Heart right ventricle (tissue), 16 donors: ENCODE data around the gene RPLP2. TPM values are rescaled to one million over a fixed set of nuclear protein-coding genes. Genes with fewer than 3 reads are reported as not detected.

Source experiments
- ATAC-seq, 8 donors: fragments of 200-7000 bp; cut with Tn5 transposase; one replicate each; pipeline ENCODE4 v1.9.1; 2020; ENCODE audit warnings: mild to moderate bottlenecking in 8 of 8, moderate library complexity in 8 of 8, moderate number of reproducible peaks in 1 of 8
- DNase-seq, 2 donors: peaks; one replicate each; pipeline ENCODE4 v3.0.0-alpha.2; 2020
- H3K27ac ChIP-seq, 10 donors: fragments of 200-600 bp; sonication (generic) in 2 of 10; one replicate each; pipeline versions ENCODE4 v1.5.0 to v1.8.0; 2020 to 2022; ENCODE audit warnings: mild to moderate bottlenecking in 3 of 10
- H3K27me3 ChIP-seq, 7 donors: fragments of 200-600 bp; one replicate each; pipeline ENCODE4 v1.8.0; 2021 to 2022; ENCODE audit warnings: mild to moderate bottlenecking in 2 of 7
- H3K36me3 ChIP-seq, 9 donors: fragments of 200-600 bp; sonication (generic) in 1 of 9; one replicate each; pipeline versions ENCODE4 v1.5.0 to v1.8.0; 2020 to 2022; ENCODE audit warnings: mild to moderate bottlenecking in 2 of 9
- H3K4me1 ChIP-seq, 9 donors: fragments of 200-600 bp; sonication (generic) in 1 of 9; one replicate each; pipeline versions ENCODE4 v1.5.0 to v1.8.0; 2020 to 2022; ENCODE audit warnings: mild to moderate bottlenecking in 4 of 9
- H3K4me3 ChIP-seq, 10 donors: fragments of 200-600 bp; sonication (generic) in 2 of 10; one replicate each; pipeline versions ENCODE4 v1.5.0 to v1.8.0; 2020 to 2022; ENCODE audit warnings: mild to moderate bottlenecking in 7 of 10, moderate library complexity in 2 of 10
- H3K9me3 ChIP-seq, 11 donors: fragments of 200-600 bp in 10 of 11; sonication (generic) in 2 of 11; one replicate each; pipeline versions ENCODE4 v1.5.0 to v1.8.0; 2013 to 2022; ENCODE audit warnings: mild to moderate bottlenecking in 2 of 11, control low read depth in 1 of 11, moderate library complexity in 1 of 11
- CTCF ChIP-seq, 9 donors: fragments of 200-600 bp; sonication (generic) in 2 of 9; IDR thresholded peaks; one replicate each; pipeline versions ENCODE4 v1.5.0 to v1.8.0; 2021 to 2022; ENCODE audit warnings: antibody characterized with exemption in 9 of 9, mild to moderate bottlenecking in 5 of 9, moderate library complexity in 1 of 9
- WGBS, 2 donors: extraction: QIAGEN DNeasy Blood & Tissue Kit; methylation state at CpG; one replicate each; pipeline ENCODE4 v1.1.7; 2013; ENCODE audit warnings: inconsistent platforms in 1 of 2; 5-methylcytosine and 5-hydroxymethylcytosine counted together
- intact Hi-C, 10 donors: fragments of 100-400 bp; cut with DNase I; formaldehyde crosslinking; loops; one replicate each; pipeline versions ENCODE4 v1.11.1 to v1.14.2; 2022
- polyA plus RNA-seq, 2 donors: library from polyadenylated mRNA; stranded (reverse); fragments of 200-250 nt; gene quantifications; one replicate each; pipeline ENCODE4 v1.2.3, GENCODE V29; 2013
- total RNA-seq, 10 donors: library from RNA; stranded (reverse); fragmentation: NEBNext Ultra II Directional in 3 of 10; extraction: Animal tissue kit (Norgen Biotek cat#: 25700) in 3 of 10; gene quantifications; one replicate each; pipeline versions ENCODE4 v1.2.1 to v1.2.4, GENCODE V29; 2021 to 2023
- donor health status: Arrhythmogenic right ventricular cardiomyopathy.
- donor health status: ischemic (EF 13 %, LVEDD 7.1; RV severe dilation, severe dysfunction).
- donor health status: healthy with polysubstance abuse.
- donor health status: DM: no; HTN: yes; CAD: no.
- donor health status: DM: no; HTN: no; CAD: no.
- donor health status: ischemic (EF 25% LVEDD 6.9; RV normal size, moderate dysfunction).
- donor health status: ischemic (EF 25% LVEDD 5.7; RV mildly dilated, moderate dysfunction).
- donor health status: healthy.
- donor health status: DM: yes; HTN: yes; CAD: no.
- donor health status: Ischemic cardiomyopathy.
- donor health status: ischemic (EF 35%, LVEDD 5.7; RV mildly dilated, moderate dysfunction).
- donor health status: nonischemic (EF 11% LVEDD 7.7; RV severe dilation, severe dysfunction).
- donor health status: DM: yes; HTN: yes; CAD: no.
- donor health status: PGD.
- donor health status: ischemic (EF 29% LVEDD 5.4; RV normal size, mild dysfunction).
- donor health status: nonischemic (EF 23%, LVEDD 6.1; RV moderate dilation, normal function).

Gene RPLP2
- total and polyA plus RNA-seq, 12 donors: 765 to 1,699 (median 918) TPM

- WGBS, 2 donors: 81 to 82% methylated on average over 34 of the region's 34 CpGs
- no peak for TF ChIP-seq CTCF (IDR thresholded peaks at IDR 0.05)
- no peak for ATAC-seq
- H3K9me3 ChIP-seq: no peaks in the 10 kb centered on the region
- H3K27me3 ChIP-seq: no peaks in the 10 kb centered on the region
- intact Hi-C loops: no loop called here
- H3K36me3 ChIP-seq: peaks cover 0 to 61% (median 12%) of the 10 kb centered on the region in 9 donors
- no peak overlapping the region for H3K4me3 ChIP-seq
- DNase-seq: no peak
- H3K4me1 ChIP-seq: peaks cover 8 to 31% (median 20%) of the 10 kb centered on the region in 9 donors
- no peak overlapping the region for H3K27ac ChIP-seq
Observed at GRCh38 chr11:772429-773390, 37.1 kb upstream of the RPLP2 start.

- H3K4me3 ChIP-seq: no peak overlapping the region
- TF ChIP-seq CTCF (IDR thresholded peaks at IDR 0.05): no peak
- peaks cover 0 to 57% (median 12%) of the 10 kb centered on the region in 9 donors for H3K36me3 ChIP-seq
- DNase-seq (no peak), ATAC-seq (no peak)
- intact Hi-C loops: no loop called here
- peaks cover 8 to 38% (median 23%) of the 10 kb centered on the region in 9 donors for H3K4me1 ChIP-seq
- H3K27me3 ChIP-seq: no peaks in the 10 kb centered on the region
- no peaks in the 10 kb centered on the region for H3K9me3 ChIP-seq
- H3K27ac ChIP-seq: no peak overlapping the region
- WGBS, 2 donors: 85 to 93% methylated on average over 5 of the region's 5 CpGs
Observed at GRCh38 chr11:773425-773824, 36.3 kb upstream of the RPLP2 start.

- TF ChIP-seq CTCF (IDR thresholded peaks at IDR 0.05): no peak
- Histone ChIP-seq H3K27me3 (no peaks in the 10 kb centered on the region), H3K4me3 (no peak overlapping the region), H3K36me3 (peaks cover 0 to 56% (median 12%) of the 10 kb centered on the region in 9 donors), H3K4me1 (peaks cover 8 to 42% (median 24%) of the 10 kb centered on the region in 9 donors), H3K9me3 (no peaks in the 10 kb centered on the region), H3K27ac (no peak overlapping the region)
- intact Hi-C loops: no loop called here
- ATAC-seq (no peak), DNase-seq (no peak)
- WGBS, 2 donors: 91 to 92% methylated on average over 9 of the region's 9 CpGs
Observed at GRCh38 chr11:773830-774229, 35.9 kb upstream of the RPLP2 start.

- Histone ChIP-seq H3K27ac (no peak overlapping the region), H3K4me3 (no peak overlapping the region), H3K9me3 (no peaks in the 10 kb centered on the region), H3K27me3 (no peaks in the 10 kb centered on the region), H3K4me1 (peaks cover 8 to 53% (median 29%) of the 10 kb centered on the region in 9 donors), H3K36me3 (peaks cover 0 to 49% (median 8%) of the 10 kb centered on the region in 9 donors)
- intact Hi-C loops: no loop called here
- DNase-seq (no peak), ATAC-seq (no peak)
- 78 to 81% methylated on average over 20 of the region's 20 CpGs for WGBS, 2 donors
- no peak for TF ChIP-seq CTCF (IDR thresholded peaks at IDR 0.05)
Observed at GRCh38 chr11:774873-775592, 34.7 kb upstream of the RPLP2 start.
